ENCODE results near the gene CES2. TPM values are rescaled to one million over a fixed set of nuclear protein-coding genes. Genes with fewer than 3 reads are reported as not detected.
A peak's percentile ranks its signal among the peaks of the same experiment; 100 is the strongest.
"Not testable (repeated sequence)": the region's sequence is repeated elsewhere in the genome, so short reads cannot be mapped to it uniquely, and the experiment has no call there.

The CES2 gene
- total and polyA plus RNA-seq, 5 experiments from 2014 or later = 21.1 to 62.7 (median 31.2) TPM

GRCh38 chr16:66956154-66956457 is 20.8 kb downstream of the CES2 start:
- POLR2A ChIA-PET = not testable (repeated sequence)

GRCh38 chr16:66958857-66959703 is 23.8 kb downstream of the CES2 start:
- POLR2A ChIA-PET = no interaction called here
- Mint-ChIP-seq H3K27ac (peak overlapping the region in 3 of 10 donors; percentile 22 to 76 (median 66)), H3K4me3 (no peak overlapping the region), H3K4me1 (peaks cover 10 to 25% (median 14%) of the 10 kb centered on the region in 4 donors), H3K27me3 (peaks cover under 1 to 8% (median 4%) of the 10 kb centered on the region in 5 donors), H3K36me3 (no peaks in the 10 kb centered on the region), H3K9me3 (no peaks in the 10 kb centered on the region)
- DNase-seq (no peak), ATAC-seq (no peak)

More at GRCh38 chr16:66956154-66956457, 20.8 kb downstream of the CES2 start:
- H3K27me3 Mint-ChIP-seq = peaks cover 17 to 32% (median 27%) of the 10 kb centered on the region in 5 donors
- H3K27ac Mint-ChIP-seq, H3K36me3 Mint-ChIP-seq, H3K9me3 Mint-ChIP-seq, ATAC-seq, DNase-seq, H3K4me3 Mint-ChIP-seq: not testable (repeated sequence)
- peaks cover 9 to 18% (median 14%) of the 10 kb centered on the region in 4 donors for H3K4me1 Mint-ChIP-seq

GRCh38 chr16:66959704-66960161 is 24.4 kb downstream of the CES2 start:
- H3K9me3 Mint-ChIP-seq = no peaks in the 10 kb centered on the region
- no peak for DNase-seq
- peaks cover 1 to 7% (median 4%) of the 10 kb centered on the region in 5 donors for H3K27me3 Mint-ChIP-seq
- H3K36me3 Mint-ChIP-seq = no peaks in the 10 kb centered on the region
- ATAC-seq = no peak
- POLR2A ChIA-PET = no interaction called here
- H3K4me1 Mint-ChIP-seq = peaks cover 10 to 25% (median 13%) of the 10 kb centered on the region in 4 donors
- H3K27ac Mint-ChIP-seq = peak overlapping the region in 1 of 10 donors; percentile 66
- H3K4me3 Mint-ChIP-seq = no peak overlapping the region

GRCh38 chr16:66960270-66960669 is 25.0 kb downstream of the CES2 start:
- POLR2A ChIA-PET = no interaction called here
- ATAC-seq (no peak), DNase-seq (no peak)
- Mint-ChIP-seq H3K4me3 (no peak overlapping the region), H3K36me3 (no peaks in the 10 kb centered on the region), H3K27me3 (peaks cover 3 to 10% (median 8%) of the 10 kb centered on the region in 5 donors), H3K4me1 (peaks cover 10 to 25% (median 13%) of the 10 kb centered on the region in 4 donors), H3K27ac (no peak overlapping the region), H3K9me3 (no peaks in the 10 kb centered on the region)

- POLR2A ChIA-PET = no interaction called here
- Mint-ChIP-seq H3K4me1 (peaks cover 10 to 25% (median 13%) of the 10 kb centered on the region in 4 donors), H3K27ac (peak within 1 kb of the TSS in 3 of 10 donors; percentile 52 to 80 (median 77)), H3K36me3 (no peaks in the 10 kb centered on the region), H3K9me3 (no peaks in the 10 kb centered on the region), H3K4me3 (no peak within 1 kb of the TSS), H3K27me3 (peaks cover 2 to 12% (median 7%) of the 10 kb centered on the region in 5 donors)
- DNase-seq (peak in 8 of 10 donors; percentile 16 to 40 (median 24)), ATAC-seq (peak; percentile 85 to 95)
These were observed 25.9 kb downstream of the CES2 start, which contains the start of gene CES3 for GRCh38 chr16:66961065-66961744. Gene CES3, plus strand, starts transcription at chr16:66961266. Its CDS starts 42 bp downstream, at chr16:66961308.

GRCh38 chr16:66961914-66962313 is 26.6 kb downstream of the CES2 start:
- ATAC-seq (no peak), DNase-seq (no peak)
- Mint-ChIP-seq H3K36me3 (no peaks in the 10 kb centered on the region), H3K4me3 (no peak overlapping the region), H3K4me1 (peaks cover 10 to 25% (median 13%) of the 10 kb centered on the region in 4 donors), H3K9me3 (no peaks in the 10 kb centered on the region), H3K27me3 (peaks cover 1 to 12% (median 7%) of the 10 kb centered on the region in 5 donors), H3K27ac (peak overlapping the region in 2 of 10 donors; percentile 52 to 77)
- POLR2A ChIA-PET = no interaction called here

- POLR2A ChIA-PET = no interaction called here
- ATAC-seq = no peak
- no peak overlapping the region for H3K27ac Mint-ChIP-seq
These were observed 28.7 kb downstream of the CES2 start for GRCh38 chr16:66964049-66964448.

GRCh38 chr16:66968847-66969246 is 33.5 kb downstream of the CES2 start:
- peaks cover 1 to 12% (median 2%) of the 10 kb centered on the region in 5 donors for H3K27me3 Mint-ChIP-seq
- ATAC-seq = no peak
- no peaks in the 10 kb centered on the region for H3K9me3 Mint-ChIP-seq
- H3K4me1 Mint-ChIP-seq = no peaks in the 10 kb centered on the region
- no peak overlapping the region for H3K27ac Mint-ChIP-seq
- no peak for DNase-seq
- POLR2A ChIA-PET = no interaction called here
- H3K4me3 Mint-ChIP-seq = no peak overlapping the region
- no peaks in the 10 kb centered on the region for H3K36me3 Mint-ChIP-seq

More at GRCh38 chr16:66964049-66964448, 28.7 kb downstream of the CES2 start:
- Mint-ChIP-seq H3K36me3 (no peaks in the 10 kb centered on the region), H3K9me3 (no peaks in the 10 kb centered on the region), H3K27me3 (peaks cover 0 to 12% (median 2%) of the 10 kb centered on the region in 5 donors), H3K4me1 (peaks cover 3 to 15% (median 7%) of the 10 kb centered on the region in 4 donors), H3K4me3 (no peak overlapping the region)
- no peak for DNase-seq

- DNase-seq (no peak), ATAC-seq (no peak)
- H3K36me3 Mint-ChIP-seq = no peaks in the 10 kb centered on the region
- peak overlapping the region in 1 of 10 donors; percentile 51 for H3K27ac Mint-ChIP-seq
- POLR2A ChIA-PET = interaction anchor here (1.1 kb wide), 1 partner anchor 203 kb away, joined by 3 read pairs; no protein-coding TSS in a partner anchor
- peaks cover 0 to 4% (median 0%) of the 10 kb centered on the region in 5 donors for H3K27me3 Mint-ChIP-seq
- H3K4me1 Mint-ChIP-seq = peaks cover 4 to 12% (median 6%) of the 10 kb centered on the region in 4 donors
- no peak overlapping the region for H3K4me3 Mint-ChIP-seq
- no peaks in the 10 kb centered on the region for H3K9me3 Mint-ChIP-seq
These were observed 35.7 kb downstream of the CES2 start for GRCh38 chr16:66970775-66971720.

- ATAC-seq (no peak), DNase-seq (no peak)
- Mint-ChIP-seq H3K4me3 (no peak overlapping the region), H3K36me3 (no peaks in the 10 kb centered on the region), H3K27me3 (peaks cover 0 to 8% (median 0%) of the 10 kb centered on the region in 5 donors), H3K4me1 (peaks cover 4 to 14% (median 10%) of the 10 kb centered on the region in 4 donors), H3K27ac (peak overlapping the region in 1 of 10 donors; percentile 56), H3K9me3 (no peaks in the 10 kb centered on the region)
- POLR2A ChIA-PET = no interaction called here
These were observed 37.7 kb downstream of the CES2 start for GRCh38 chr16:66972983-66973382.

- Mint-ChIP-seq H3K4me1 (peaks cover 4 to 14% (median 10%) of the 10 kb centered on the region in 4 donors), H3K4me3 (no peak overlapping the region), H3K27me3 (peaks cover 0 to 8% (median 0%) of the 10 kb centered on the region in 5 donors), H3K36me3 (no peaks in the 10 kb centered on the region), H3K9me3 (no peaks in the 10 kb centered on the region), H3K27ac (no peak overlapping the region)
- POLR2A ChIA-PET = interaction anchor here (0.5 kb wide), 1 partner anchor 120 kb away, joined by 4 read pairs; no protein-coding TSS in a partner anchor
- DNase-seq = no peak
- ATAC-seq = no peak
These were observed 38.4 kb downstream of the CES2 start for GRCh38 chr16:66973716-66974115.
